Osteoblast (primary cell): ENCODE data around the gene MRPS16. TPM values are rescaled to one million over a fixed set of nuclear protein-coding genes. Genes with fewer than 3 reads are reported as not detected.

ENCODE experiments used
- DNase-seq: peaks from one replicate; pipeline ENCODE4 v3.0.0; 2011; ENCODE audit warnings: low spot score, mixed read lengths; ENCODE audit not compliant: insufficient read length; ENCODE audit errors: missing footprints
- H2AFZ ChIP-seq: 2 replicates; pipeline ENCODE4 v1.6.0; 2011; ENCODE audit warnings: mild to moderate bottlenecking, low read length
- H3K27ac ChIP-seq: 2 replicates; pipeline ENCODE4 v1.5.1; 2011; ENCODE audit warnings: mild to moderate bottlenecking, low read depth, low read length, moderate library complexity
- H3K27me3 ChIP-seq: 2 replicates; pipeline ENCODE4 v1.6.0; 2012; ENCODE audit warnings: mild to moderate bottlenecking, control low read depth, inconsistent platforms, low read length, moderate library complexity; ENCODE audit not compliant: insufficient read depth
- H3K36me3 ChIP-seq: 2 replicates; pipeline ENCODE4 v1.5.1; 2011; ENCODE audit warnings: mild to moderate bottlenecking, low read length, control low read depth, moderate library complexity; ENCODE audit not compliant: insufficient read depth
- H3K4me1 ChIP-seq: 2 replicates; pipeline ENCODE4 v1.5.1; 2011; ENCODE audit warnings: mild to moderate bottlenecking, low read length, control low read depth, moderate library complexity; ENCODE audit not compliant: insufficient read depth
- H3K4me2 ChIP-seq: 2 replicates; pipeline ENCODE4 v1.6.0; 2011; ENCODE audit warnings: mild to moderate bottlenecking, low read length; ENCODE audit not compliant: insufficient read depth
- H3K4me3 ChIP-seq: fragments of 200-600 bp; sonication (generic); 3 replicates; pipeline ENCODE4 v1.5.1; 2012; ENCODE audit warnings: mild to moderate bottlenecking, low read length, inconsistent platforms; ENCODE audit not compliant: insufficient read depth
- H3K79me2 ChIP-seq: 2 replicates; pipeline ENCODE4 v1.6.0; 2012; ENCODE audit warnings: mild to moderate bottlenecking, low read length, control low read depth, inconsistent platforms; ENCODE audit not compliant: insufficient read depth
- H3K9me3 ChIP-seq: 2 replicates; pipeline ENCODE4 v1.5.1; 2011; ENCODE audit warnings: low read depth, low read length, control low read depth
- H4K20me1 ChIP-seq: 2 replicates; pipeline ENCODE4 v1.6.0; 2012; ENCODE audit warnings: mild to moderate bottlenecking, low read length, control low read depth; ENCODE audit not compliant: insufficient read depth
- CTCF ChIP-seq: IDR thresholded peaks from 2 replicates; pipeline ENCODE4 v1.5.1; 2011; ENCODE audit warnings: mild to moderate bottlenecking, low read depth, low read length, moderate library complexity; ENCODE audit errors: extremely low read depth
- total RNA-seq: library from RNA; depleted of rRNA; stranded (reverse); fragments of >200 nt; gene quantifications from 2 replicates; pipeline ENCODE4 v1.2.3, GENCODE V29; 2012

MRPS16 gene
- total RNA-seq, 1 donor, result 80.7 TPM

- no peak for TF ChIP-seq CTCF
- H3K4me2 ChIP-seq, result no peak overlapping the region
- no peaks in the 10 kb centered on the region for H3K79me2 ChIP-seq
- H2AFZ ChIP-seq, result no peak overlapping the region
- no peak overlapping the region for H3K4me3 ChIP-seq
- H4K20me1 ChIP-seq, result no peaks in the 10 kb centered on the region
- peaks cover 10% of the 10 kb centered on the region for H3K4me1 ChIP-seq
- no peak for DNase-seq
- H3K36me3 ChIP-seq, result peaks cover 8% of the 10 kb centered on the region
- no peaks in the 10 kb centered on the region for H3K27me3 ChIP-seq
- no peak overlapping the region for H3K27ac ChIP-seq
- no peaks in the 10 kb centered on the region for H3K9me3 ChIP-seq
Measured at GRCh38 chr10:73220989-73221388, 31.5 kb downstream of the MRPS16 start.

GRCh38 chr10:73219384-73219783 lies 33.1 kb downstream of the MRPS16 start:
- TF ChIP-seq CTCF, result no peak
- no peak overlapping the region for H3K27ac ChIP-seq

GRCh38 chr10:73218431-73219191 lies 33.8 kb downstream of the MRPS16 start:
- Histone ChIP-seq H3K27ac (no peak overlapping the region), H3K27me3 (no peaks in the 10 kb centered on the region), H3K4me3 (no peak overlapping the region), H3K4me1 (peaks cover 6% of the 10 kb centered on the region), H2AFZ (no peak overlapping the region), H3K79me2 (no peaks in the 10 kb centered on the region), H3K9me3 (no peaks in the 10 kb centered on the region), H3K4me2 (no peak overlapping the region), H4K20me1 (no peaks in the 10 kb centered on the region), H3K36me3 (peaks cover 8% of the 10 kb centered on the region)
- TF ChIP-seq CTCF, result peak; percentile 57
- peak; percentile 65 for DNase-seq

More at GRCh38 chr10:73219384-73219783, 33.1 kb downstream of the MRPS16 start:
- H2AFZ ChIP-seq, result no peak overlapping the region
- no peak for DNase-seq
- H3K9me3 ChIP-seq, result no peaks in the 10 kb centered on the region
- peaks cover 8% of the 10 kb centered on the region for H3K36me3 ChIP-seq
- no peaks in the 10 kb centered on the region for H3K79me2 ChIP-seq
- H3K4me3 ChIP-seq, result no peak overlapping the region
- H3K27me3 ChIP-seq, result no peaks in the 10 kb centered on the region
- no peak overlapping the region for H3K4me2 ChIP-seq
- H3K4me1 ChIP-seq, result peaks cover 6% of the 10 kb centered on the region
- no peaks in the 10 kb centered on the region for H4K20me1 ChIP-seq

- H4K20me1 ChIP-seq, result no peaks in the 10 kb centered on the region
- no peak overlapping the region for H3K27ac ChIP-seq
- no peak overlapping the region for H2AFZ ChIP-seq
- TF ChIP-seq CTCF, result no peak
- H3K4me1 ChIP-seq, result peaks cover 6% of the 10 kb centered on the region
- DNase-seq, result no peak
- H3K4me3 ChIP-seq, result no peak overlapping the region
- peaks cover 8% of the 10 kb centered on the region for H3K36me3 ChIP-seq
- no peaks in the 10 kb centered on the region for H3K27me3 ChIP-seq
- H3K79me2 ChIP-seq, result no peaks in the 10 kb centered on the region
- no peak overlapping the region for H3K4me2 ChIP-seq
- no peaks in the 10 kb centered on the region for H3K9me3 ChIP-seq
Measured at GRCh38 chr10:73217628-73218027, 34.8 kb downstream of the MRPS16 start.
